Thyroid gland (tissue), 4 donors: ENCODE measurements around the gene DIP2C.

Experiments used
- POLR2A ChIP-seq, 2 donors: fragments of 450-650 bp; IDR thresholded peaks; one replicate each; pipeline ENCODE4 v1.6.1; 2017; ENCODE audit warnings: antibody characterized with exemption in 2 of 2, mild to moderate bottlenecking in 2 of 2, moderate library complexity in 1 of 2
- TF ChIP-seq, protein P1 (sequence below), 6 experiments: fragments of 200-600 bp in 3 of 6; fragments of 450-650 bp in 3 of 6; sonication (generic) in 3 of 6; IDR thresholded peaks; one replicate each; pipeline ENCODE4 v1.5.1; 2016 to 2019; ENCODE audit warnings: antibody characterized with exemption in 6 of 6, mild to moderate bottlenecking in 2 of 6, inconsistent platforms in 1 of 6, moderate library complexity in 1 of 6

GRCh38 chr10:508726-509125 is 180.7 kb downstream of the DIP2C start:
- TF ChIP-seq, protein P1, sequence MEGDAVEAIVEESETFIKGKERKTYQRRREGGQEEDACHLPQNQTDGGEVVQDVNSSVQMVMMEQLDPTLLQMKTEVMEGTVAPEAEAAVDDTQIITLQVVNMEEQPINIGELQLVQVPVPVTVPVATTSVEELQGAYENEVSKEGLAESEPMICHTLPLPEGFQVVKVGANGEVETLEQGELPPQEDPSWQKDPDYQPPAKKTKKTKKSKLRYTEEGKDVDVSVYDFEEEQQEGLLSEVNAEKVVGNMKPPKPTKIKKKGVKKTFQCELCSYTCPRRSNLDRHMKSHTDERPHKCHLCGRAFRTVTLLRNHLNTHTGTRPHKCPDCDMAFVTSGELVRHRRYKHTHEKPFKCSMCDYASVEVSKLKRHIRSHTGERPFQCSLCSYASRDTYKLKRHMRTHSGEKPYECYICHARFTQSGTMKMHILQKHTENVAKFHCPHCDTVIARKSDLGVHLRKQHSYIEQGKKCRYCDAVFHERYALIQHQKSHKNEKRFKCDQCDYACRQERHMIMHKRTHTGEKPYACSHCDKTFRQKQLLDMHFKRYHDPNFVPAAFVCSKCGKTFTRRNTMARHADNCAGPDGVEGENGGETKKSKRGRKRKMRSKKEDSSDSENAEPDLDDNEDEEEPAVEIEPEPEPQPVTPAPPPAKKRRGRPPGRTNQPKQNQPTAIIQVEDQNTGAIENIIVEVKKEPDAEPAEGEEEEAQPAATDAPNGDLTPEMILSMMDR (IDR thresholded peaks at IDR 0.05): no peak
- no peak for TF ChIP-seq POLR2A (IDR thresholded peaks at IDR 0.05)
